Left cardiac atrium (tissue), 4 donors: Measurements from ENCODE around the gene MYPN. TPM values are rescaled to one million over a fixed set of nuclear protein-coding genes. Genes with fewer than 3 reads are reported as not detected.
A peak's percentile ranks its signal among the peaks of the same experiment; 100 is the strongest.
"Not testable (repeated sequence)": the region's sequence is repeated elsewhere in the genome, so short reads cannot be mapped to it uniquely, and the experiment has no call there.

ENCODE experiments used
- ATAC-seq, 2 donors: fragments of 200-7000 bp; cut with Tn5 transposase; one replicate each; pipeline ENCODE4 v1.9.1; 2020; ENCODE audit warnings: mild to moderate bottlenecking in 2 of 2, moderate library complexity in 2 of 2
- DNase-seq: peaks from one replicate; pipeline ENCODE4 v3.0.0-alpha.2; 2020
- intact Hi-C, 2 donors: fragments of 100-400 bp; cut with DNase I; formaldehyde crosslinking; loops; one replicate each; pipeline versions ENCODE4 v1.14.1 to v1.15.1; 2022 to 2023
- total RNA-seq, 2 donors: library from RNA; stranded (reverse); fragmentation: NEBNext Ultra II Directional; extraction: Animal tissue kit (Norgen Biotek cat#: 25700); gene quantifications; one replicate each; pipeline ENCODE4 v1.2.1, GENCODE V29; 2021
- donor health status: DM: no; HTN: yes; CAD: no.
- donor health status: DM: no; HTN: yes; CAD: no; lungs with severe emphysema.
- donor health status: DM: yes; HTN: yes; CAD: no.
- donor health status: Dilated cardiomyopathy.

The MYPN gene
- total RNA-seq, 2 donors from 2014 or later: 62.2 to 110 TPM

DNA sequence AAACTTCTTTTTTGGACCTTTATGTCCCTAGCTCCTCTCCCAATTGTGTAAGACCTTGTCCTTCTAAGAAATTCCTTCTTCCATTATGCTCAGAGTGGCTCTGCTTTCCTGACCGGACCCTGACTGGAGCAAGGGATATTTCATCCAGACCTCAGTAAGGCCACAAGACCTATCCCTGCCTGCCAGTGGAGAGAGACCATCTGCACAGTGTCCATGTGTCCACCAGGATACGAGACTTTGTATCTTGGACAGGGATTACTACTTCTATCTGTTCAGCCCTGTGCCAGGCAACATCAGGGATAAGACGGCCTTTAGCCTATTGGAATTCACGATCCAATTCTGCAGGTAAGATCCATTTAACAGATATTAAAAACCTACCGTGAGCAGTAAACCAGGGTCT is 129.8 kb downstream of the MYPN start:
- no peak for ATAC-seq
- no peak for DNase-seq
- intact Hi-C loops: no loop called here

DNA sequence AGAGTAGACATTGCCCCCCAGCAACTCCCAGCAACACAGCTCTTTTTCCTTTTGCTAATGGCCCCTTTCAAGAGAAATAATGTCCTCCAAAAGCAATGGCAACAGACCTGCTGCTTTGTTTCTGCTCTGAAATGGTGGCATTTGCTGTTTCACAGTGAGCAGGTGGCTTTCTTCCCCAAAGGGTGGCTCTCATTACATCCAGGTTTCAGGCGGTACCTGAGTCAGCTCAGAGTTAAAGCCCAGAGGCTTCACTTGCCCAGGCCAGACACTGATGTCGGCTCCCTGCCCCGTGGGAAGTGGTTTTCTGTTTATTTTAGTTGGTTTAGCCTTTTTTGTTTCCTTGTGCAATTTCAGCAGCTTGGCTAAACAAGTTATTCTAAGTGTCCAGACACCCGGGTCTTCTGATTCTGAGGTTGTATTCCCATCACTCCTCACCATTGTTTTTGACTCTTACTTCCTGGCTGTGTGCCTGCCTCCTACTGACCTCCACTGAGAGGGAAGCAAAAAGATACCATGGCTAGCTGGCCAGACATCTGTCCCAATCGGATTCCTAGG is 130.4 kb downstream of the MYPN start:
- ATAC-seq (no peak), DNase-seq (no peak)
- intact Hi-C loops: no loop called here

DNA sequence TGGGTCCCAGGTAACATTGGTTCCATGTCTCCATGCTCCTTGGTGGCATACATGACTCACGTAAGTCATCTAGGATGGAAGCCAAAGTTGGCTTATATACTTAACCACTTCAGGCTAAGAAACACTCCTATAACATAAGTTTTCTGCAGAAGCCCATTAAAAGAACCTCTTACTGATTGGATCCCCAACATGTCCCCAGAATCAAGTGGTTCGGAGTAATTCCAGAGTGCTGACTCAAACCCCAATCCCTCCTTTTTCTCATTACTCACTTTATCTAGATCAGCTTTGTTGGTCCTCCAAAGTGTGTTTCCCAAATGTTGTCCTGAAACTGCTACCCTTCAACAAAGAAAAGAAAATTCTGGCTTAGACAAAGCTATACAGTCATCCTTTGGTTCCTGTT is 132.8 kb downstream of the MYPN start:
- DNase-seq: no peak
- intact Hi-C loops: no loop called here
- no peak for ATAC-seq

DNA sequence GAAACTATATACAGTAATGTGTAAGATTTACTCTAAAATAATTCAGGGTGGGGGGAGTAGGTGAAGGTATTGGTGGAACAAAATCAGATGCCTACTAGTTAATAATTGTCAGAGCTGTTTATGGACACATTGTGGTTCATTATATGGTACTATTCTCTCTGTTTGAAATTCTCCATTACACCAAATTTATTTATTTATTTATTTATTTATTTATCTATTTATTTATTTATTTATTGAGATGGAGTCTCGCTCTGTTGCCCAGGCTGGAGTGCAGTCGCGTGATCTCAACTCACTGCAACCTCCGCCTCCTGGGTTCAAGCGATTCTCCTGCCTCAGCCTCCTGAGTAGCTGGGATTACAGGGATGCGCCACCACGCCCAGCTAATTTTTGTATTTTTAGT is 137.1 kb downstream of the MYPN start:
- DNase-seq, ATAC-seq, intact Hi-C loops: not testable (repeated sequence)

DNA sequence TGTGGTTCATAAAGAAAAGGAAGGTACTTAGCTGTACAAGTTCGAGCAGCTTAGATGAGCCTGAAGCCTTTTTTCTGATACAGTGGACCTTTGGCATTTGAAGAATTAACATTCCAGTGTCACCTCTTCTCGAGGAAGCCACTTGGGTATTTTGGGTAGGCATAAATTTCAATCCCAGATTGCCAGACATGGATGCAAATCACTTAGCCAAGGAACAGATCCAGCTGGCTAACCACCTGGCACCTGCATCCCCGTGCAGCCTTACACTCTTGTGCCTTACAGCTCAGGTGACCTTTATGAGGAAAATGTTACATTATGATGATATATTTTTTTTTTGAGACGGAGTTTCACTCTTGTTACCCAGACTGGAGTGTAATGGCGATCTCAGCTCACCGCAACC is 138.6 kb downstream of the MYPN start:
- ATAC-seq (no peak), DNase-seq (no peak)
- intact Hi-C loops: no loop called here

DNA sequence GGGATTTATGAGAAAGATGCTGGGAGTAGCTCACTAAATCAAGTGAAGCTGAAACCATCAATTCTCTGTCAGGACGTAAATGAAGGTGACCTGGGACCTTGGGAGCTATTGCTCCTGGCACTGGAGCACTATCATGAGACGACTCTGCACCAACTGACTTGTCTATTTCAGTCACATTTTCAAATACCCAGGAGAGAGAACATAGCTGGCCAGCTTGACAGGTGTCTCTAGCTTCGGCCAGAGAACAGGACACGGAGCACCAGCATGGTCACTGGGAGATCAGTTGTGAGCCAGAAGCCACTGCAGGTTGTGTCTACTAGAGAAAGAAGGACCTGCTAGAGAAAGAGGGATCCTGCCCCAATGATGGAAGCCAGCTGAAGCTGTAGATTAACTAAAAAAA is 140.0 kb downstream of the MYPN start:
- ATAC-seq (no peak), DNase-seq (no peak)

DNA sequence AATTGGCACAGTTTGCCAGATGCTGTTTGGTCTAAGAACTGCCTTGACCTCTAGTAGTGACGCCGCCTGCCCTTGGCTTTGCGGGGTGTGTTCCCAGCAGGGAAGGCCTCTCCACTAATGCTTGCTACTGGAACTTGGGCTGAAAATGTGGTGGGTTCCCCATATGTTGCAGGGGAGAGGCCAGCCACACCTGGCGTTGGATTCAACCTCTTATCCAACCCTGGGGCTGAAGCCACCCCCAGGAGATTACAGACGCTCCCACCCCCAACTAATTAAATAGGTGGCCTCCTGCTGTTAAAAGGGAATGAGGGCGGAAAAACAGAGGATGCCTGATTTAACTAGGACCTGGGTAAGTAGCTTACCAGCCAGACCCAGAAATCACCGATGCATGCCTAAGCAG is 141.9 kb downstream of the MYPN start:
- ATAC-seq: no peak
- DNase-seq: no peak
- intact Hi-C loops: no loop called here

More for the DNA sequence above, 140.0 kb downstream of the MYPN start:
- intact Hi-C loops: no loop called here

DNA sequence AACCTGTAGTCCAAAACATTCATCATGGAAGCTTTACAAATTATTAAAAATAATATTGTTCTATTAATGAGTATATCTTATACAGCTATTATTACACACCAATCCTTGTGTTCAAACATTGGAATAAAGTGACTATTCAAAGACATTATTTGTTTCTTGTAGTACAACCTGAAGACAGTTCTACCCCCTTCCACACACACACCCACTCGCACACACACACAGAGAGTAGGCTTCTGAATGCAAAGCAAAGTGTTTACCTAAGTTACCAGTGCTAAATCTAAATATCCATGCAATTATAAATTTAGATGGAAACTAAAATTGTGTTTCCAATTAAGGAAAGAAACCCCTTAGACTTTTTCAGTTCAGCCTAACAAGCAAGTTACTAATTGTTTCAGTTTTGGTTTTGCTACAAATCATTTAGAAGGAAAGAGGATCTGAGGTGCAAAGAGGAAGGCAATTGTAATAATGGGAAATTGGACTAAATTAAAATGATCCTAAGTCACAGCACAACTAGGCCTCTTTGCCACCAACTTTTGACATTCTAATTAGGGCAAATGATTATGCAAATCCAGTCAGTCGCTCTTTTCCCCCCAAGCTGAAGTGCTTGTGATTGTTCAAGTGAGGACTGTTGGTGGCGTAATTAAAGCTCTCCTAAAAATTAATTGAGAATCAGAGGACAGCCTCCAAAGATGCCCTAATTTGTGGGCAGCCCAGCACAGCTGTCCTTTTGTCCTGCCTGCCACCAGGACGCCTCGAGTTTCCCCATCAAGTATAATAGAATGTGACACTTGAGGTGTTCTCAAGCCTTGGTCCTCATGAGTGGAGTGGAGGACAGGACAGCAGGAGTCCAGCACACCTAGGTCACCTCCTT is 142.6 kb downstream of the MYPN start:
- intact Hi-C loops: no loop called here
- no peak for DNase-seq
- no peak for ATAC-seq

DNA sequence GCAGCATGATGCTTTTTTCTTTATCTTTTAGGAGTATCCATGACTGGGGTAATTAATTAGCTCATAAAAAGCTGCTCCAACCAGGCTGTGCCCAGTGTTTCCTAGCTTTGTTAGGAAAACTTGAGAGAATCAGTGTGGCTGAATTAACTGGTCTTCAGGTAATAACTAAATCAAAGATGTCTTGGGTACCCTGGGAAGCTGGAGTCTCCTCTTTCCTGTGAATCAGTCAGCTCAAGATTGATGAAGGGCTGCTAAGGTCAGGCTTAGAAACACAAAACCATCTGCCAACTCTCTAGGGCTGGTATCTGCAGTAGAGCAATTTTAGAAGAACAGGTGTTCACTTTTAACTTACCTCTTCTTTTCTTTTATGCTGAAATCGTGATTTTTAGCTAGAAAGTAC is 144.1 kb downstream of the MYPN start:
- ATAC-seq (no peak), DNase-seq (no peak)
- intact Hi-C loops: no loop called here

DNA sequence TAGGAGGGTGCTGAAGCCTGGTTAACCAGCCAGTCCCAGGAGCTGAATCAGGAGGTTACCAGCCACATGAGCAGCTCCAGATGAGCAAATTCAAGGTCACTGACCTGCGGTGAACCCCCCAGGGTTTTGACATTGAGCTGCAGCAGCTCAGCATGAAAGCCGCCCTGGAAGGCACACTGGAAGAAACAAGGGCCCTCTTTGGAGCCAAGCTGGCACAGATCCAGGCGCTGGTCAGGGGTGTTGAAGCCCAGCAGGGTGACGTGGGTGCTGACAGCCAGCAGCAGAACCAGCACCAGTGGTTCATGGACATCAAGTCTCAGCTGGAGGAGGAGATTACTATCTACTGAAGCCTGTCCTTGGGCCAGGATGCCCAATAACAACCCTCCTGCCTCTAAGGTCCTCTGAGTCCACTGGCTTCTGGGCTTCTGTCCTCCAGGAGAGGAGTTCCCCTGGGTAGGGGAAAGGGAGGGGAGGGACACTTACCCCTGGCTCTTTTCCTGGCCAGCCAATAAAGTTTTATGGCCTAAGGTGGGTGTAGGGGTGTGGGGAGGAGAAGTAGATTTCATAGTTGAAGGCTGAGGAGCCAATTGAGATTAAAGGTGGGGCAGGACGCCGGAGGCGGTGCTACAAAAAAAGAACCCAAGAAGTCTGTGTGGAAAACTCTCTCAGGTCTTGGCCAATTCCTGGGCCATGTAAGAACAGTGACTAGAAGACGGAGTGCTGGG is 152.0 kb downstream of the MYPN start:
- intact Hi-C loops: no loop called here
- peak; percentile 40 for DNase-seq
- ATAC-seq: peak; percentile 73 to 90

Other genes starting within 250 kb of the MYPN start
- gene SIRT1, start 224.8 kb upstream of the MYPN start, total RNA-seq: 10 to 100 TPM; 14.1 to 14.8 TPM
- 10 to 100 TPM; 31.9 to 34.7 TPM for gene HERC4, start 34.2 kb upstream of the MYPN start, total RNA-seq
- gene ATOH7, start 122.6 kb downstream of the MYPN start, total RNA-seq: not detected
- gene HNRNPH3, start 222.6 kb downstream of the MYPN start, total RNA-seq: 100 to 1,000 TPM in 1 of 2 donors, 10 to 100 TPM in 1; 81.5 to 130 TPM
- gene PBLD, start 223.4 kb downstream of the MYPN start, total RNA-seq: 1 to 10 TPM; 3.1 to 4.1 TPM